Stimulated activated memory B cell treated with anti-CD40 and anti-IgM and Interleukin-4, amounts not matched to agents 10 μg/mL and 1 μg/mL and 100 μg/mL, for 72 hours (primary cell): Measurements from ENCODE around the gene DNAJC12.
"Not testable (repeated sequence)": the region's sequence is repeated elsewhere in the genome, so short reads cannot be mapped to it uniquely, and the experiment has no call there.

Source experiments
- ATAC-seq: fragments of 150-1000 bp; cut with Tn5 transposase; 2 replicates; pipeline ENCODE4 v1.10.0; 2021
- H3K27ac Mint-ChIP-seq: one replicate; pipeline ENCODE4 v1.8.0; 2022; ENCODE audit warnings: mild to moderate bottlenecking, mixed read lengths
- H3K27me3 Mint-ChIP-seq: one replicate; pipeline ENCODE4 v1.8.0; 2022; ENCODE audit warnings: mixed read lengths
- H3K36me3 Mint-ChIP-seq: one replicate; pipeline ENCODE4 v1.8.0; 2022; ENCODE audit warnings: mixed read lengths
- H3K4me1 Mint-ChIP-seq: one replicate; pipeline ENCODE4 v1.8.0; 2022; ENCODE audit warnings: mixed read lengths
- H3K4me3 Mint-ChIP-seq: one replicate; pipeline ENCODE4 v1.8.0; 2022; ENCODE audit warnings: mild to moderate bottlenecking, moderate library complexity, mixed read lengths
- H3K9me3 Mint-ChIP-seq: one replicate; pipeline ENCODE4 v1.8.0; 2022; ENCODE audit warnings: mixed read lengths

The DNAJC12 gene

GRCh38 chr10:67853512-67853911 is 15.5 kb upstream of the DNAJC12 start:
- no peak overlapping the region for H3K4me3 Mint-ChIP-seq
- H3K4me1 Mint-ChIP-seq: peaks cover 14% of the 10 kb centered on the region
- no peaks in the 10 kb centered on the region for H3K27me3 Mint-ChIP-seq
- no peaks in the 10 kb centered on the region for H3K9me3 Mint-ChIP-seq
- H3K27ac Mint-ChIP-seq: no peak overlapping the region
- H3K36me3 Mint-ChIP-seq: no peaks in the 10 kb centered on the region
- ATAC-seq: no peak

- no peak overlapping the region for H3K27ac Mint-ChIP-seq
Observed at GRCh38 chr10:67852761-67853160, 14.8 kb upstream of the DNAJC12 start.

GRCh38 chr10:67851186-67851585 is 13.2 kb upstream of the DNAJC12 start:
- Mint-ChIP-seq H3K36me3 (no peaks in the 10 kb centered on the region), H3K9me3 (no peaks in the 10 kb centered on the region), H3K4me1 (peaks cover 14% of the 10 kb centered on the region), H3K27ac (no peak overlapping the region), H3K27me3 (no peaks in the 10 kb centered on the region), H3K4me3 (no peak overlapping the region)
- no peak for ATAC-seq

More at GRCh38 chr10:67852761-67853160, 14.8 kb upstream of the DNAJC12 start:
- Mint-ChIP-seq H3K4me1 (peaks cover 14% of the 10 kb centered on the region), H3K4me3 (no peak overlapping the region), H3K9me3 (no peaks in the 10 kb centered on the region), H3K36me3 (no peaks in the 10 kb centered on the region), H3K27me3 (no peaks in the 10 kb centered on the region)
- ATAC-seq: no peak

- H3K36me3 Mint-ChIP-seq: no peaks in the 10 kb centered on the region
Observed at GRCh38 chr10:67849331-67850011, 11.5 kb upstream of the DNAJC12 start.

GRCh38 chr10:67843284-67843683 is 5.3 kb upstream of the DNAJC12 start:
- no peaks in the 10 kb centered on the region for H3K4me1 Mint-ChIP-seq
- no peak overlapping the region for H3K4me3 Mint-ChIP-seq
- H3K27ac Mint-ChIP-seq: no peak overlapping the region
- ATAC-seq: no peak
- no peaks in the 10 kb centered on the region for H3K36me3 Mint-ChIP-seq
- peaks cover 2% of the 10 kb centered on the region for H3K9me3 Mint-ChIP-seq
- H3K27me3 Mint-ChIP-seq: no peaks in the 10 kb centered on the region

More at GRCh38 chr10:67849331-67850011, 11.5 kb upstream of the DNAJC12 start:
- peak; percentile 99 for ATAC-seq
- Mint-ChIP-seq H3K4me1 (peaks cover 14% of the 10 kb centered on the region), H3K27me3 (no peaks in the 10 kb centered on the region), H3K4me3 (peak overlapping the region; percentile 90), H3K27ac (peak overlapping the region; percentile 83), H3K9me3 (no peaks in the 10 kb centered on the region)

GRCh38 chr10:67841737-67842136 is 3.7 kb upstream of the DNAJC12 start:
- H3K9me3 Mint-ChIP-seq: peaks cover 2% of the 10 kb centered on the region
- no peak overlapping the region for H3K4me3 Mint-ChIP-seq
- no peak for ATAC-seq
- no peak overlapping the region for H3K27ac Mint-ChIP-seq
- no peaks in the 10 kb centered on the region for H3K4me1 Mint-ChIP-seq
- no peaks in the 10 kb centered on the region for H3K36me3 Mint-ChIP-seq
- no peaks in the 10 kb centered on the region for H3K27me3 Mint-ChIP-seq

GRCh38 chr10:67839951-67840350 is 2.0 kb upstream of the DNAJC12 start:
- peaks cover 2% of the 10 kb centered on the region for H3K9me3 Mint-ChIP-seq
- no peaks in the 10 kb centered on the region for H3K27me3 Mint-ChIP-seq
- no peaks in the 10 kb centered on the region for H3K36me3 Mint-ChIP-seq
- H3K4me3 Mint-ChIP-seq: no peak overlapping the region
- no peak for ATAC-seq
- H3K27ac Mint-ChIP-seq: no peak overlapping the region
- H3K4me1 Mint-ChIP-seq: no peaks in the 10 kb centered on the region

GRCh38 chr10:67839511-67839910 is 1.5 kb upstream of the DNAJC12 start:
- H3K9me3 Mint-ChIP-seq, H3K36me3 Mint-ChIP-seq, ATAC-seq, H3K4me3 Mint-ChIP-seq, H3K27ac Mint-ChIP-seq, H3K27me3 Mint-ChIP-seq, H3K4me1 Mint-ChIP-seq: not testable (repeated sequence)

GRCh38 chr10:67836972-67837371 is 1.0 kb downstream of the DNAJC12 start:
- ATAC-seq: no peak
- H3K9me3 Mint-ChIP-seq: no peaks in the 10 kb centered on the region
- H3K36me3 Mint-ChIP-seq: no peaks in the 10 kb centered on the region
- no peak overlapping the region for H3K27ac Mint-ChIP-seq
- H3K4me1 Mint-ChIP-seq: no peaks in the 10 kb centered on the region
- H3K27me3 Mint-ChIP-seq: no peaks in the 10 kb centered on the region
- no peak overlapping the region for H3K4me3 Mint-ChIP-seq

- no peak for ATAC-seq
- H3K4me3 Mint-ChIP-seq: no peak overlapping the region
- H3K27me3 Mint-ChIP-seq: no peaks in the 10 kb centered on the region
- no peaks in the 10 kb centered on the region for H3K36me3 Mint-ChIP-seq
- H3K27ac Mint-ChIP-seq: no peak overlapping the region
- H3K9me3 Mint-ChIP-seq: no peaks in the 10 kb centered on the region
- H3K4me1 Mint-ChIP-seq: no peaks in the 10 kb centered on the region
Observed at GRCh38 chr10:67836488-67836887, 1.5 kb downstream of the DNAJC12 start.

- not testable (repeated sequence) for ATAC-seq, H3K4me3 Mint-ChIP-seq, H3K9me3 Mint-ChIP-seq, H3K4me1 Mint-ChIP-seq, H3K27me3 Mint-ChIP-seq, H3K27ac Mint-ChIP-seq, H3K36me3 Mint-ChIP-seq
Observed at GRCh38 chr10:67835541-67836394, 2.2 kb downstream of the DNAJC12 start.

GRCh38 chr10:67834375-67834774 is 3.6 kb downstream of the DNAJC12 start:
- H3K9me3 Mint-ChIP-seq: no peaks in the 10 kb centered on the region
- no peak overlapping the region for H3K4me3 Mint-ChIP-seq
- H3K27me3 Mint-ChIP-seq: no peaks in the 10 kb centered on the region
- no peak overlapping the region for H3K27ac Mint-ChIP-seq
- no peak for ATAC-seq
- no peaks in the 10 kb centered on the region for H3K36me3 Mint-ChIP-seq
- no peaks in the 10 kb centered on the region for H3K4me1 Mint-ChIP-seq

GRCh38 chr10:67827811-67828210 is 10.2 kb downstream of the DNAJC12 start:
- H3K4me1 Mint-ChIP-seq: no peaks in the 10 kb centered on the region
- no peaks in the 10 kb centered on the region for H3K9me3 Mint-ChIP-seq
- H3K27ac Mint-ChIP-seq: no peak overlapping the region
- peaks cover 10% of the 10 kb centered on the region for H3K27me3 Mint-ChIP-seq
- no peak overlapping the region for H3K4me3 Mint-ChIP-seq
- H3K36me3 Mint-ChIP-seq: no peaks in the 10 kb centered on the region
- ATAC-seq: no peak

- peaks cover 24% of the 10 kb centered on the region for H3K27me3 Mint-ChIP-seq
- no peaks in the 10 kb centered on the region for H3K9me3 Mint-ChIP-seq
- H3K4me3 Mint-ChIP-seq: no peak overlapping the region
- H3K4me1 Mint-ChIP-seq: no peaks in the 10 kb centered on the region
- no peak for ATAC-seq
- no peak overlapping the region for H3K27ac Mint-ChIP-seq
- no peaks in the 10 kb centered on the region for H3K36me3 Mint-ChIP-seq
Observed at GRCh38 chr10:67819768-67820204, 18.2 kb downstream of the DNAJC12 start.

GRCh38 chr10:67818323-67818722 is 19.7 kb downstream of the DNAJC12 start:
- Mint-ChIP-seq H3K9me3 (no peaks in the 10 kb centered on the region), H3K4me3 (no peak overlapping the region), H3K4me1 (no peaks in the 10 kb centered on the region), H3K36me3 (no peaks in the 10 kb centered on the region), H3K27me3 (peaks cover 19% of the 10 kb centered on the region), H3K27ac (no peak overlapping the region)
- ATAC-seq: no peak

GRCh38 chr10:67816719-67817118 is 21.3 kb downstream of the DNAJC12 start:
- Mint-ChIP-seq H3K4me3 (no peak overlapping the region), H3K27me3 (peaks cover 3% of the 10 kb centered on the region), H3K9me3 (no peaks in the 10 kb centered on the region), H3K36me3 (no peaks in the 10 kb centered on the region), H3K4me1 (no peaks in the 10 kb centered on the region), H3K27ac (no peak overlapping the region)
- ATAC-seq: no peak
